ENCODE results near the gene CNTNAP4.

- TF ChIP-seq CTBP2 (IDR thresholded peaks at IDR 0.05; ENCODE audit: borderline replicate concordance, insufficient read depth, insufficient read length, low read length) (no peak), TAF1 (IDR thresholded peaks at IDR 0.05; ENCODE audit: low read depth, low read length) (no peak)
These were observed 200.9 kb downstream of the CNTNAP4 start for GRCh38 chr16:76478105-76478504.
